GM23338 (cell line): Measurements from ENCODE around the gene TENM4. TPM values are rescaled to one million over a fixed set of nuclear protein-coding genes. Genes with fewer than 3 reads are reported as not detected.

Source experiments
- ATAC-seq: fragments of 200-7000 bp; cut with Tn5 transposase; 3 replicates; pipeline ENCODE4 v1.9.1; 2020
- DNase-seq: peaks from one replicate; pipeline ENCODE4 v3.0.0-alpha.2; 2015; ENCODE audit warnings: low spot score
- H2AFZ ChIP-seq: fragments of 200-600 bp; sonication (generic); 2 replicates; pipeline ENCODE4 v1.8.0; 2016; ENCODE audit warnings: antibody characterized with exemption, mild to moderate bottlenecking, moderate library complexity
- H3F3A ChIP-seq: fragments of 200-600 bp; sonication (generic); replicated peaks from 2 replicates; pipeline ENCODE4 v1.8.0; 2017; ENCODE audit warnings: antibody characterized with exemption, mixed run types, low read depth
- H3K27ac ChIP-seq: fragments of 200-600 bp; sonication (generic); 2 replicates; pipeline ENCODE4 v1.6.1; 2016; ENCODE audit warnings: low read depth
- H3K27me3 ChIP-seq: fragments of 200-600 bp; sonication (generic); 2 replicates; pipeline ENCODE4 v1.8.0; 2016; ENCODE audit warnings: mild to moderate bottlenecking, mixed run types, moderate library complexity; ENCODE audit not compliant: insufficient read depth
- H3K36me3 ChIP-seq: fragments of 200-600 bp; sonication (generic); 2 replicates; pipeline ENCODE4 v1.8.0; 2016; ENCODE audit warnings: mild to moderate bottlenecking; ENCODE audit not compliant: insufficient read depth
- H3K4me1 ChIP-seq: fragments of 200-600 bp; sonication (generic); 2 replicates; pipeline ENCODE4 v1.8.0; 2016; ENCODE audit warnings: mild to moderate bottlenecking, moderate library complexity; ENCODE audit not compliant: insufficient read depth
- H3K4me2 ChIP-seq: fragments of 200-600 bp; sonication (generic); 2 replicates; pipeline ENCODE4 v1.7.1; 2017; ENCODE audit warnings: mixed run types
- H3K4me3 ChIP-seq: fragments of 200-600 bp; sonication (generic); 2 replicates; pipeline ENCODE4 v1.6.1; 2016; ENCODE audit warnings: mixed run types
- H3K79me2 ChIP-seq: fragments of 200-600 bp; sonication (generic); replicated peaks from 2 replicates; pipeline ENCODE4 v1.8.0; 2017; ENCODE audit warnings: mild to moderate bottlenecking; ENCODE audit not compliant: insufficient read depth
- H3K9me2 ChIP-seq: fragments of 200-600 bp; sonication (generic); 2 replicates; pipeline ENCODE4 v1.8.0; 2017; ENCODE audit not compliant: insufficient read depth
- H4K20me1 ChIP-seq: fragments of 200-600 bp; sonication (generic); replicated peaks from 2 replicates; pipeline ENCODE4 v1.8.0; 2017; ENCODE audit warnings: mild to moderate bottlenecking; ENCODE audit not compliant: insufficient read depth
- H3K27ac Mint-ChIP-seq: 2 replicates; pipeline ENCODE4 v1.8.0; 2020; ENCODE audit warnings: inconsistent platforms, mild to moderate bottlenecking, moderate library complexity, mixed read lengths
- H3K27me3 Mint-ChIP-seq: 3 replicates; pipeline ENCODE4 v1.8.0; 2022; ENCODE audit warnings: low read depth, mild to moderate bottlenecking, moderate library complexity, mixed read lengths, inconsistent platforms; ENCODE audit not compliant: insufficient read depth, poor library complexity
- H3K36me3 Mint-ChIP-seq: 3 replicates; pipeline ENCODE4 v1.8.0; 2021; ENCODE audit warnings: low read depth, mild to moderate bottlenecking, inconsistent platforms, moderate library complexity, mixed read lengths
- H3K4me1 Mint-ChIP-seq: 3 replicates; pipeline ENCODE4 v1.8.0; 2020; ENCODE audit warnings: mild to moderate bottlenecking, inconsistent platforms, mixed read lengths
- H3K4me3 Mint-ChIP-seq: 3 replicates; pipeline ENCODE4 v1.8.0; 2021; ENCODE audit warnings: moderate library complexity, mild to moderate bottlenecking, inconsistent platforms, mixed read lengths
- H3K9me3 Mint-ChIP-seq: 3 replicates; pipeline ENCODE4 v1.8.0; 2020; ENCODE audit warnings: moderate library complexity, mild to moderate bottlenecking, inconsistent platforms, mixed read lengths
- CREB1 ChIP-seq: fragments of 250-450 bp; sonication (Bioruptor Pico); IDR thresholded peaks from 2 replicates; pipeline ENCODE4 v1.5.0; 2020; ENCODE audit warnings: low read depth, mild to moderate bottlenecking, moderate library complexity
- ETS1 ChIP-seq: IDR thresholded peaks from 2 replicates; pipeline ENCODE4 v1.6.1; 2016; ENCODE audit warnings: antibody characterized with exemption
- EZH2 ChIP-seq: fragments of 200-600 bp; sonication (generic); IDR thresholded peaks from one replicate; pipeline ENCODE4 v1.8.0; 2017; ENCODE audit warnings: antibody characterized with exemption, mild to moderate bottlenecking, low read depth; ENCODE audit not compliant: unreplicated experiment
- EZH2phosphoT487 ChIP-seq: fragments of 200-600 bp; sonication (generic); IDR thresholded peaks from one replicate; pipeline ENCODE4 v1.8.1; 2018; ENCODE audit warnings: antibody characterized with exemption; ENCODE audit not compliant: unreplicated experiment
- JUNB ChIP-seq: IDR thresholded peaks from one replicate; pipeline ENCODE4 v1.6.1; 2016; ENCODE audit warnings: antibody characterized with exemption; ENCODE audit not compliant: unreplicated experiment
- STAT1 ChIP-seq: IDR thresholded peaks from one replicate; pipeline ENCODE4 v1.6.1; 2016; ENCODE audit warnings: antibody characterized with exemption; ENCODE audit not compliant: unreplicated experiment
- ZNF462 ChIP-seq: fragments of 250-450 bp; sonication (Bioruptor Pico); IDR thresholded peaks from 2 replicates; pipeline ENCODE4 v1.5.0; 2020; ENCODE audit warnings: mild to moderate bottlenecking, moderate library complexity
- polyA plus RNA-seq: library from polyadenylated mRNA; unstranded; fragments of >200 nt; fragmentation: Nextera tagmentation; extraction: Ambion mirVana; gene quantifications from 2 replicates; pipeline ENCODE4 v1.2.1, GENCODE V29; 2016
- total RNA-seq: library from RNA; depleted of rRNA; stranded (reverse); fragments of >200 nt; shearing (Covaris generic); gene quantifications from 2 replicates; pipeline ENCODE4 v1.2.3, GENCODE V29; 2014

Gene TENM4
- total and polyA plus RNA-seq, 2 experiments from 2014 or later, result 7.3 TPM

DNA sequence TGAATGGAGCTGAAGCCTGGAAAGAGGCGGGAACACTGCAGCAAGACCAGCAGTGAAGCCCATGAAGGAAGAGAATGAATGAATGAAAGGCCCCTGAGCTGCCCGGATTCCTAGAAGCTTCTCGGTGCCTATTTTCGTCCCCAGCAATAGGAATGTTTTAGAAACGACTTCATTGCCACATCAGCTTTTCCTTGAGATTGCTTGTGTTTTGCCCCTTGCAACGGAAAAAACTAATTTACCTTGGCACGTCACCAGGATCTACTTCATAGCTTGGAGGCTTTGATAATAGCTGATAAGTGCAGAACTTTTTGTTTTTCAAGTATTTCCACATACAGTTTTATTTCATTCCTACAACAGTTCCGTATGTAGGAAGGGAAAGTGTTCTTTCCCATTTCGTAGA, 617.2 kb downstream of the TENM4 start:
- Histone ChIP-seq H3F3A (no peaks in the 10 kb centered on the region), H3K4me3 (no peak overlapping the region), H3K79me2 (no peaks in the 10 kb centered on the region), H2AFZ (peak overlapping the region; percentile 67; the same call in 1 of the 2 replicates), H3K4me1 (peaks cover 5% of the 10 kb centered on the region; the same call in 1 of the 2 replicates), H3K27ac (no peak overlapping the region), H4K20me1 (no peaks in the 10 kb centered on the region), H3K9me2 (no peaks in the 10 kb centered on the region), H3K27me3 (no peaks in the 10 kb centered on the region), H3K4me2 (no peak overlapping the region), H3K36me3 (no peaks in the 10 kb centered on the region)
- Mint-ChIP-seq H3K36me3 (no peaks in the 10 kb centered on the region), H3K4me1 (peaks cover 6% of the 10 kb centered on the region), H3K9me3 (no peaks in the 10 kb centered on the region), H3K27ac (no peak overlapping the region), H3K27me3 (peaks cover 3% of the 10 kb centered on the region), H3K4me3 (no peak overlapping the region)
- TF ChIP-seq ZNF462 (CRISPR knock-in tag), result no peak
- no peak for TF ChIP-seq STAT1
- TF ChIP-seq EZH2, result no peak
- no peak for TF ChIP-seq CREB1
- TF ChIP-seq EZH2phosphoT487, result no peak
- no peak for TF ChIP-seq JUNB
- TF ChIP-seq ETS1, result no peak
- no peak for DNase-seq
- no peak for ATAC-seq
